ENCODE results near the gene VPS52.

VPS52 gene

GRCh38 chr6:33207552-33208090 is 64.1 kb downstream of the VPS52 start:
- Mint-ChIP-seq H3K27ac (peak overlapping the region; percentile 89), H3K4me1 (peaks cover 58% of the 10 kb centered on the region), H3K27me3 (peaks cover under 1% of the 10 kb centered on the region), H3K4me3 (peak overlapping the region; percentile 91), H3K36me3 (ENCODE audit: low read depth) (peaks cover 38% of the 10 kb centered on the region), H3K9me3 (no peaks in the 10 kb centered on the region)
- DNase-seq (no peak), ATAC-seq (no peak)

GRCh38 chr6:33206864-33207551 is 64.7 kb downstream of the VPS52 start:
- Mint-ChIP-seq H3K4me3 (peak overlapping the region; percentile 91), H3K9me3 (no peaks in the 10 kb centered on the region), H3K27me3 (no peaks in the 10 kb centered on the region), H3K4me1 (peaks cover 61% of the 10 kb centered on the region), H3K36me3 (ENCODE audit: low read depth) (peaks cover 41% of the 10 kb centered on the region), H3K27ac (peak overlapping the region; percentile 89)
- ATAC-seq: no peak
- no peak for DNase-seq

GRCh38 chr6:33206027-33206863 is 65.4 kb downstream of the VPS52 start:
- no peaks in the 10 kb centered on the region for H3K9me3 Mint-ChIP-seq
- peak overlapping the region; percentile 95 for H3K27ac Mint-ChIP-seq
- no peaks in the 10 kb centered on the region for H3K27me3 Mint-ChIP-seq
- H3K4me3 Mint-ChIP-seq: peak overlapping the region; percentile 87
- H3K36me3 Mint-ChIP-seq (ENCODE audit: low read depth): peaks cover 46% of the 10 kb centered on the region
- ATAC-seq (no peak), DNase-seq (no peak)
- peaks cover 68% of the 10 kb centered on the region for H3K4me1 Mint-ChIP-seq

GRCh38 chr6:33205191-33206026 is 66.3 kb downstream of the VPS52 start:
- ATAC-seq (peak; percentile 70), DNase-seq (peak; percentile 65)
- peak overlapping the region; percentile 87 for H3K4me3 Mint-ChIP-seq
- peaks cover 72% of the 10 kb centered on the region for H3K4me1 Mint-ChIP-seq
- H3K27me3 Mint-ChIP-seq: no peaks in the 10 kb centered on the region
- peak overlapping the region; percentile 95 for H3K27ac Mint-ChIP-seq
- peaks cover 46% of the 10 kb centered on the region for H3K36me3 Mint-ChIP-seq (ENCODE audit: low read depth)
- no peaks in the 10 kb centered on the region for H3K9me3 Mint-ChIP-seq

- DNase-seq: peak; percentile 97
- H3K27ac Mint-ChIP-seq: peak within 1 kb of the TSS; percentile 95
- no peaks in the 10 kb centered on the region for H3K27me3 Mint-ChIP-seq
- peaks cover 73% of the 10 kb centered on the region for H3K4me1 Mint-ChIP-seq
- H3K4me3 Mint-ChIP-seq: peak within 1 kb of the TSS; percentile 87
- peaks cover 39% of the 10 kb centered on the region for H3K36me3 Mint-ChIP-seq (ENCODE audit: low read depth)
- peak; percentile 50 for ATAC-seq
- no peaks in the 10 kb centered on the region for H3K9me3 Mint-ChIP-seq
These were observed 67.1 kb downstream of the VPS52 start, which contains the start of gene HSD17B8 for GRCh38 chr6:33204415-33205190. HSD17B8 (plus strand) TSS chr6:33204655; CDS start chr6:33204669, 14 bp downstream.

GRCh38 chr6:33204165-33204414 is 67.6 kb downstream of the VPS52 start:
- peak overlapping the region; percentile 80 for H3K27ac Mint-ChIP-seq
- peaks cover 70% of the 10 kb centered on the region for H3K4me1 Mint-ChIP-seq
- H3K36me3 Mint-ChIP-seq (ENCODE audit: low read depth): peaks cover 36% of the 10 kb centered on the region
- no peaks in the 10 kb centered on the region for H3K9me3 Mint-ChIP-seq
- no peak for ATAC-seq
- no peaks in the 10 kb centered on the region for H3K27me3 Mint-ChIP-seq
- peak overlapping the region; percentile 87 for H3K4me3 Mint-ChIP-seq
- DNase-seq: no peak

- no peaks in the 10 kb centered on the region for H3K9me3 Mint-ChIP-seq
- H3K36me3 Mint-ChIP-seq (ENCODE audit: low read depth): peaks cover 39% of the 10 kb centered on the region
- peak overlapping the region; percentile 87 for H3K4me3 Mint-ChIP-seq
- ATAC-seq (no peak), DNase-seq (no peak)
- H3K27me3 Mint-ChIP-seq: no peaks in the 10 kb centered on the region
- peaks cover 70% of the 10 kb centered on the region for H3K4me1 Mint-ChIP-seq
- peak overlapping the region; percentile 80 for H3K27ac Mint-ChIP-seq
These were observed 68.1 kb downstream of the VPS52 start for GRCh38 chr6:33203443-33204164.

GRCh38 chr6:33202799-33203198 is 68.9 kb downstream of the VPS52 start:
- Mint-ChIP-seq H3K27ac (peak overlapping the region; percentile 42), H3K4me3 (peak overlapping the region; percentile 99), H3K36me3 (ENCODE audit: low read depth) (peaks cover 39% of the 10 kb centered on the region)

GRCh38 chr6:33201935-33202334 is 69.7 kb downstream of the VPS52 start:
- no peak for ATAC-seq
- H3K36me3 Mint-ChIP-seq (ENCODE audit: low read depth): peaks cover 39% of the 10 kb centered on the region
- no peaks in the 10 kb centered on the region for H3K27me3 Mint-ChIP-seq
- no peaks in the 10 kb centered on the region for H3K9me3 Mint-ChIP-seq
- peak overlapping the region; percentile 98 for H3K27ac Mint-ChIP-seq
- H3K4me1 Mint-ChIP-seq: peaks cover 81% of the 10 kb centered on the region
- no peak for DNase-seq
- H3K4me3 Mint-ChIP-seq: peak overlapping the region; percentile 99

More at GRCh38 chr6:33202799-33203198, 68.9 kb downstream of the VPS52 start:
- no peaks in the 10 kb centered on the region for H3K9me3 Mint-ChIP-seq
- no peaks in the 10 kb centered on the region for H3K27me3 Mint-ChIP-seq
- H3K4me1 Mint-ChIP-seq: peaks cover 77% of the 10 kb centered on the region
- DNase-seq (no peak), ATAC-seq (no peak)

GRCh38 chr6:33201147-33201545 is 70.5 kb downstream of the VPS52 start:
- Mint-ChIP-seq H3K27ac (peak overlapping the region; percentile 98), H3K27me3 (no peaks in the 10 kb centered on the region), H3K4me3 (peak overlapping the region; percentile 99), H3K9me3 (no peaks in the 10 kb centered on the region), H3K4me1 (peaks cover 74% of the 10 kb centered on the region), H3K36me3 (ENCODE audit: low read depth) (peaks cover 43% of the 10 kb centered on the region)
- ATAC-seq (no peak), DNase-seq (no peak)
